Transverse colon (tissue), 4 donors: ENCODE data around the gene MSLN. TPM values are rescaled to one million over a fixed set of nuclear protein-coding genes. Genes with fewer than 3 reads are reported as not detected.

Experiments
- DNase-seq: peaks from one replicate; pipeline ENCODE4 v3.0.0-alpha.2; 2019
- H3K27ac ChIP-seq, 4 donors: fragments of 200-600 bp; sonication (generic); 2 replicates each; pipeline ENCODE4 v1.5.1; 2016 to 2018; ENCODE audit warnings: inconsistent platforms in 4 of 4
- H3K27me3 ChIP-seq: fragments of 200-600 bp; sonication (generic); 2 replicates; pipeline ENCODE4 v1.5.1; 2017; ENCODE audit warnings: inconsistent platforms
- H3K36me3 ChIP-seq, 4 donors: fragments of 200-600 bp; sonication (generic); 2 replicates each; pipeline ENCODE4 v1.5.1; 2017 to 2019; ENCODE audit warnings: inconsistent platforms in 4 of 4
- H3K4me1 ChIP-seq, 4 donors: fragments of 200-600 bp; sonication (generic); 2 replicates each; pipeline ENCODE4 v1.5.1; 2017 to 2020; ENCODE audit warnings: inconsistent platforms in 4 of 4
- H3K4me3 ChIP-seq, 4 donors: fragments of 200-600 bp; sonication (generic); 1 replicate in 1 of 4; 2 replicates in 3 of 4; pipeline versions ENCODE4 v1.5.1 to v1.6.1; 2017 to 2019; ENCODE audit warnings: inconsistent platforms in 4 of 4
- H3K9me3 ChIP-seq, 2 donors: fragments of 200-600 bp; sonication (generic); 2 replicates each; pipeline ENCODE4 v1.5.1; 2017 to 2019; ENCODE audit warnings: inconsistent platforms in 2 of 2
- CTCF ChIP-seq, 5 experiments: fragments of 200-600 bp in 3 of 5; fragments of 450-650 bp in 2 of 5; sonication (generic) in 3 of 5; IDR thresholded peaks; 1 replicate in 2 of 5; 2 replicates in 3 of 5; pipeline ENCODE4 v1.5.1; 2016 to 2017; ENCODE audit warnings: antibody characterized with exemption in 5 of 5, inconsistent platforms in 3 of 5, mild to moderate bottlenecking in 2 of 5, moderate library complexity in 1 of 5
- EP300 ChIP-seq: sonication (generic); formaldehyde crosslinking; IDR thresholded peaks from one replicate; pipeline ENCODE4 v1.6.1; 2017; ENCODE audit warnings: antibody characterized with exemption, low read depth
- POLR2A ChIP-seq: fragments of 450-650 bp; IDR thresholded peaks from one replicate; pipeline ENCODE4 v1.6.1; 2016; ENCODE audit warnings: antibody characterized with exemption, mild to moderate bottlenecking, moderate library complexity
- POLR2AphosphoS5 ChIP-seq, 3 donors: sonication (generic); formaldehyde crosslinking; IDR thresholded peaks; one replicate each; pipeline ENCODE4 v1.6.1; 2016; ENCODE audit warnings: antibody characterized with exemption in 3 of 3
- WGBS, 2 donors: methylation state at CpG; one replicate each; pipeline ENCODE4 v1.1.5; 2018; ENCODE audit warnings: low coverage in 1 of 2; 5-methylcytosine and 5-hydroxymethylcytosine counted together
- in situ Hi-C, 4 donors: fragments of 200-750 bp; cut with MboI; loops; one replicate each; pipeline versions ENCODE4 v1.15.0 to v1.15.1; 2017; ENCODE audit warnings: low sequenced_read_pairs in 3 of 4, low pct_ligation_motif_present in 1 of 4, low pct_unique_long_range_greater_than_20kb in 1 of 4
- intact Hi-C: fragments of 100-400 bp; cut with DNase I; formaldehyde crosslinking; loops from one replicate; pipeline ENCODE4 v1.15.1; 2023; ENCODE audit warnings: low total_unique reads
- total RNA-seq, 4 donors: library from RNA; depleted of rRNA; stranded (reverse); fragments of >200 nt; gene quantifications; one replicate each; pipeline ENCODE4 v1.1.0, GENCODE V29; 2016

Gene MSLN
- total RNA-seq, 4 donors from 2014 or later = 4.9 to 21.2 (median 10.3) TPM; not detected in 1

DNA sequence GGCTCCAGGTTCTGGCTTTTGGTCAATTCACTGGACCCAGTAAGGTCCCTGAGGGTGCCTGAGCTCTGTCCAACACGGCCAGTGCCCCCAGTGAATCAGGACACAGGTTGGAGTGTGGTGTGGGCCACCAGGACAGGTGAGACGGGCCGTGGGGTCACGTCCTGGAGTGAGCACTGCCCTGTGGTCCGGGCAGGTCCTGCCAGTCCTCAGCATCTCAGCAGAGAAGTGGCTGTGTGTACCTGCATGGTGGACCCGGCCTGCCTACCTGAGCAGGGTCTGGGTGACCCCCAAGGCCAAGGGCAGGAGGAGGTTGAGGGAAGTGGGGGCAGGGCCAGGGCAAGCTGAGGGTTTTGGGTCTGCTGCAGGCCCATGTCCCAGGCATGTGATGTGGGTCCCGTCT is 41.9 kb downstream of the MSLN start:
- in situ Hi-C loops (loop anchor here in 2 of 4 donors (25.0 kb wide), 1 partner anchor 260 kb away; the partner anchor contains the start of gene SSTR5 (in 2 of the 2)), intact Hi-C loops (no loop called here)
- H3K27me3 ChIP-seq = peaks cover 60% of the 10 kb centered on the region

DNA sequence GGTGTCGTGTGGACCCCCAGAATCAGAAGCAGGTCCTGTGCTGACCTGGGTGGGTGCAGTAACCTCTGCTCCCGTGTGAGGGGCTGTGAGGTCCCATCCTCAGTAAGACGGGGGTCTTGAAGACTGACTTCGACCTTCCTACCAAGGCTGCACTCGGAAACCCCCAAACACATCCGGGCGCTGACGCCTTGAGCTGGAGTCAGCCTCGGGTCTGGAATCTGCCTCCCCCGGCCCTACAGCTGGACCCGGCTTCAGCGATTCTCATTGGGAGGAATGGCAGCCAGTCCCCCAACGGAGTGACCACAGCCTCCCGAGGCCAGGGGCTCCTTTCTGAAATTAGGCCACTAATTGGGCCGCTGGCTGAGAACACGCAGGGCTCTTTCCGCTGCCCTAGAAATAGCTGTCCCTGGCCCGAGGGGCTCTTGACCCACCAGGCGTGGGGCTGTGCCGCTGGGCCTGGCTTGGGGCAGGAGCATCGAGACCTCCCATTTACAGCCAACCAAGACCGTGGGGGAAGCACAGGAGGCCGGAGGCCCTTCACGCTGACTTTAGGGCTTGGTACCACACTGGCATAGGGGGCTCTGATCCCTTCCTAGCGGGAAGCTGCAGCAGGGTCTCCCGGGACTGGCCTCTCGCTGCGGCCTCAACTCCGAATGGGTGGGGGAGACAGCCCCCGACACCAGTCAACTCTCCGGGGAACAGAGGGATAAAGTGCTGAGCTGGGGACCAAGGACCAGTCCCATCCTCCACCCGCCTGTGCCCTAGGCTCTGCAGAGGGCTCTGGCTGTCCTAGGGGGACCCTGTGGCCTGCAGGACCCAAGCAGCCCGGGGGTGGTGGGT is 42.6 kb downstream of the MSLN start:
- no peaks in the 10 kb centered on the region for H3K9me3 ChIP-seq
- H3K4me1 ChIP-seq = peaks cover 0 to 10% (median 5%) of the 10 kb centered on the region in 4 donors
- TF ChIP-seq EP300 = no peak
- no peak for TF ChIP-seq POLR2A
- no peak for TF ChIP-seq POLR2AphosphoS5 (IDR thresholded peaks at IDR 0.05)
- no peak for TF ChIP-seq CTCF (IDR thresholded peaks at IDR 0.05)
- H3K4me3 ChIP-seq = no peak overlapping the region
- in situ Hi-C loops = loop anchor here in 2 of 4 donors (25.0 kb wide), 1 partner anchor 259 kb away; the partner anchor contains the start of gene SSTR5 (in 2 of the 2)
- WGBS, 2 donors = 69% methylated on average over 28 of the region's 33 CpGs; no CpG with 5 or more reads in 1 of the 2 donors
- H3K36me3 ChIP-seq = no peaks in the 10 kb centered on the region
- no peak for DNase-seq
- H3K27me3 ChIP-seq = peaks cover 60% of the 10 kb centered on the region
- H3K27ac ChIP-seq = no peak overlapping the region
- intact Hi-C loops = no loop called here

More for the DNA sequence above, 41.9 kb downstream of the MSLN start:
- Histone ChIP-seq H3K4me1 (peaks cover 0 to 8% (median 2%) of the 10 kb centered on the region in 4 donors), H3K36me3 (no peaks in the 10 kb centered on the region), H3K27ac (no peak overlapping the region), H3K4me3 (no peak overlapping the region), H3K9me3 (no peaks in the 10 kb centered on the region)
- TF ChIP-seq POLR2A (no peak), CTCF (IDR thresholded peaks at IDR 0.05) (no peak), EP300 (no peak), POLR2AphosphoS5 (IDR thresholded peaks at IDR 0.05) (no peak)
- WGBS, 2 donors = 44% methylated on average over 7 of the region's 7 CpGs; no CpG with 5 or more reads in 1 of the 2 donors
- no peak for DNase-seq

DNA sequence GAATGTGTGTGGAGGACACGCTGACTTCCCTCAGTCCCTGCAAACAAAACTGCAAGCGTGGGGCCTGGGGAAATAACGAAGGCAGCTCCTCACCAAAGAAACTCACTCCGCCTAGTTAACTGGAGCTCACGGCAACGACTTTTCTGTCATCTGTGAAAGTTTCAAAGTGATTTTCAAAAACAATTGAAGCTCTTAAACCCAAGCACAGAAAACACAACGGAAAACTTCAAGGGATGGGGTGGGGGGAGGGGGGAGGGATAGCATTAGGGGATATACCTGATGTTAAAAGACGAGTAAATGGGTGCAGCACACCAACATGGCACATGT is 43.2 kb downstream of the MSLN start:
- no peak for TF ChIP-seq POLR2A
- TF ChIP-seq EP300 = no peak
- TF ChIP-seq CTCF (IDR thresholded peaks at IDR 0.05) = no peak
- TF ChIP-seq POLR2AphosphoS5 (IDR thresholded peaks at IDR 0.05) = no peak
- H3K4me1 ChIP-seq = peaks cover 3 to 15% (median 10%) of the 10 kb centered on the region in 4 donors
- in situ Hi-C loops = loop anchor here in 2 of 4 donors (25.0 kb wide), 1 partner anchor 259 kb away; the partner anchor contains the start of gene SSTR5 (in 2 of the 2)
- H3K9me3 ChIP-seq = no peaks in the 10 kb centered on the region
- H3K27me3 ChIP-seq = peaks cover 58% of the 10 kb centered on the region
- H3K36me3 ChIP-seq = no peaks in the 10 kb centered on the region
- H3K4me3 ChIP-seq = no peak overlapping the region
- intact Hi-C loops = no loop called here
- WGBS, 2 donors = 40 to 44% methylated on average over 1 to 8 of the region's 8 CpGs
- no peak overlapping the region for H3K27ac ChIP-seq
- DNase-seq = no peak
